Ammon's horn (tissue), 1 donor: Measurements from ENCODE around the gene SLC39A8.

ENCODE experiments used
- DNase-seq: peaks from one replicate; pipeline ENCODE4 v3.0.0-alpha.2; 2016; ENCODE audit warnings: low spot score

SLC39A8 gene

DNA sequence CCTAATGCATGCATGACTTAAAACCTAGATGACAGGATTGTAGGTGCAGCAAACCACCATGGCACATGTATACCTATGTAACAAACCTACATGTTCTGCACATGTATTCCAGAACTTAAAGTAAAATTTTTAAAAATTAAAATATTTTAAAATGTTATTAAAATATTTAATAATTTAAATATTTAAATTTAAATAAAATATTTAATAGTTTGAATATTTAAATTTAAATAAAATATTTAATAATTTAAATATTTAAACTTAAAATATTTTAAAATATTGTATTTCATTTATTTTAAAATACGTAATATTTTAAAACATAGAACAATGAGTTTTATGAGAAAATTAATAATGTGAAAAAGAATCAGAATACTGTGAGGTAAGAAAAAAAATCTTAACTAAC, 117.9 kb downstream of the SLC39A8 start:
- DNase-seq, result no peak

DNA sequence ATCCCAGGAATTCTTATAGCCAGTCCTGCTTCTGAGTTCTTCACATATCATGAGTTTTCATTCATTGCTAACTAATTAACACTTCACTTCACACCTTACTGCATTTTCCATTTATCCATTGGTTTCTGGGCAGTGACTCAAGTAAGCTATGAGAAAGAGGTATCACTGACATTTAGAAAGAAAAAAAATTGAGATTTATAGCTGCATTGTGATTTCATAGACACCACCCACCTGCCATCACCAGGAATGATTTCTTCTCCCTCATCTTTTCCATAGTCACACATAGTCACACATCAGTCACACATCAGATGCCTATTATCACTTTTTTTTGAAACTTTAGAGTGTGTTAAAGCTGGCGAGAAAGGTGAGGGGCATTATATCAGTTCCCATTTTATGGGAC, 121.8 kb downstream of the SLC39A8 start:
- no peak for DNase-seq

DNA sequence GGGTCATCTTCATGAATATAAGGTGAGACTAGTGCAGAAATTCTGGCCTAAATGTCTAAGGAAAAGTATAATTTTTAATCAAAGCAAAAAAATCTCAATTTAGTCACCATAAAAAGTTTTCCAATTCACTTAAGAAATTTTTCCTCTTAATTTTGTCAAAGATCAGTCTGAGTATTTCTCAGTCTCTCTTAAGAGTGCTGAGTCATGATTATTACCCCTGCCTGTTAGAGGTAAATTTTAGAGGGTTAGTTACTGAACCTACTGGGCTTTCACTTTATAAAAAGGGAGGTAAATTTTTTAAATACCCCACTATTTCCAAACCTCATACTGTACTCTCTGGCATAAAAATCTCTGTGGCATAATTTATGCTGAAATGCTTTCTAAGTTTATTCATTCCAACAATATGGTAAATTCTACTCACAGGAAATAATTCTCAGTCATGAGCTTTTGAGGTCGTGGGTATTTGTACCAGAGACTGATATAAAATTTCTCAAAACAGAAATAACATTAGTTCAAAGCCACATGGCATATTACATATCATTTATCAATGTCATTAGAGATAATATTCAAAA, 122.4 kb downstream of the SLC39A8 start:
- DNase-seq, result no peak

- no peak for DNase-seq
Measured at GRCh38 chr4:102219129-102219528, 126.2 kb downstream of the SLC39A8 start.

- no peak for DNase-seq
Measured at GRCh38 chr4:102218656-102219055, 126.6 kb downstream of the SLC39A8 start.

- no peak for DNase-seq
Measured at GRCh38 chr4:102217775-102218355, 127.4 kb downstream of the SLC39A8 start.

GRCh38 chr4:102217345-102217744, 127.9 kb downstream of the SLC39A8 start:
- no peak for DNase-seq

DNA sequence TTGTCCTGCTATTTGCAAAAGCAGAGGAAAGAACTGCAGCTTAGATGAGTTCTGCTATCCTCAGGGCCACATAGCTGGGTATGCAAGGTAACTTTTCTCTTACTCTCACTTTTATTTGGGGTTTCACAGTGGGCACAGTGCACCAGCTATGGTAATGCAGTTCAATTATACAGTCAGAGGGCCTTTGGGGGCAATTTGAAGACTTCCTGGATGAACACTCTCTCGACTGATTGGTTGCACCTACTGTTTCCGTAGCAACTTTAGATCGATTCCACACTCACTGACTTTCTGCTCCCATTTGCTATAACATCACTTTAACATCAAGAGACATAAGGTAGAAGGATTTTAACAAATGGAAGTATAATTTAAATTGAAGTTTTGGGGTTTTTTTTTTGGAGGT, 128.6 kb downstream of the SLC39A8 start:
- DNase-seq, result no peak

- no peak for DNase-seq
Measured at GRCh38 chr4:102213031-102213430, 132.3 kb downstream of the SLC39A8 start.
